Keratinocyte (primary cell): ENCODE data around the gene OTOF.

Source experiments
- CTCF ChIP-seq, 3 experiments: IDR thresholded peaks in 1 of 3; conservative IDR thresholded peaks in 1 of 3; optimal IDR thresholded peaks in 1 of 3; 2 replicates in 2 of 3; 3 replicates in 1 of 3; pipeline versions ENCODE3 to v1.5.1; 2011; ENCODE audit warnings: low read length in 3 of 3, mild to moderate bottlenecking in 3 of 3, moderate library complexity in 2 of 3, control low read depth in 1 of 3, inconsistent platforms in 1 of 3; ENCODE audit not compliant: insufficient read depth in 2 of 3; ENCODE audit errors: extremely low read depth in 1 of 3
- EZH2 ChIP-seq: IDR thresholded peaks from one replicate; pipeline ENCODE4 v1.6.1; 2012; ENCODE audit warnings: inconsistent platforms, mild to moderate bottlenecking, low read length, moderate library complexity

DNA sequence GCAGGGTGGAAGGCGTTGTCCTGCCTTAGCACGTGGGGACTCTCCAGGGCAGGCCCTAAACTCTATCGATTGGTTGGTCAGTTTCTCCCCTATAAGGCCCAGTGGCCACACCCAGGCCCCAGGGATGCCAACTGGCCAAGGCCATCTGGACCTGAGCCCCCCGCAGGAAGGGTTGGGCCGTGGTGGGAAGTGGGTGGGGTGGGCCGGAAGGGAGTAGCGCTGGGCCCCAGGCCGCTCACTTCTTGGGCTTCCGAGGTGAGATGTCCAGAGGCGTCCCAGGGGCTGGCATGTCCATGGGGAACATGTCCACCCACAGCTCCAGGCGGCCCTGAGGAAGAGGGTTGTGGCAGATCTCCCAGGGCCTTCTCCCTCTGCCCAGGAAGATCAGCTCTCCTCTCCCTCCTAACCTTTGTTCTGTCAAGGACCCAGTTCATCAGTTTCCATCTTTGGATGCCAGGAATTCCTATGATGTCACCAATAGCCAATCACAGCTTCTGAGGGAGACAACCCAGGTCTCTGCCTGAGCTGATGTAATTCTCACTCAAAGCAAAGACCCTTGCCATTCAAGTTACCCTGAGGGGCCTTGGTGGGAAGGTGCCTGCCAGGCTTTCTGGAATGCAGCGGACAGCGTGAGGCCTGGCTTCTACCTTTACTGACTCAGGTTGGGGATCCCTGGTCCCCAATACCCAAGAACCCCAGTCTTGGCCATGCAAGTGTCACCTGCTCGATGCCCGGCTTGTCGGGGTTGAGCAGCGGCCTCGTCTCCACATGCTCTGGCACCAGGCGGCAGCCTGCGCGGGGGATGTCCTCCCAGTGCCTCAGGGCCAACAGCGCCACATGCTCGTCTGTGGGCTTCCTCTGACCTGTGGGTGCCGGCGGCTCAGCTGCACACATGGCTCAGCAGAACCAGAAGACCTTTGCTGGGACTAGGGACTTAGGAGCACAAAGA, 14.4 kb downstream of the OTOF start:
- TF ChIP-seq CTCF (optimal IDR thresholded peaks at IDR 0.05 in 1 of 3, IDR thresholded peaks at IDR 0.05 in 1 of 3, conservative IDR thresholded peaks at IDR 0.05 in 1 of 3; ENCODE audit: extremely low read depth in 1 of 3, insufficient read depth in 2 of 3, low read length in 3 of 3) (no peak), EZH2 (no peak)
